ENCODE data around the gene SORCS2. TPM values are rescaled to one million over a fixed set of nuclear protein-coding genes. Genes with fewer than 3 reads are reported as not detected.

Gene SORCS2
- total RNA-seq, 4 donors from 2014 or later: 1.1 to 2.5 (median 2.0) TPM

GRCh38 chr4:7340553-7341433 is 148.5 kb downstream of the SORCS2 start:
- Histone ChIP-seq H3K4me3 (no peak overlapping the region), H3K4me1 (peaks cover 0 to 17% (median 4%) of the 10 kb centered on the region in 3 donors), H3K36me3 (no peaks in the 10 kb centered on the region), H3K9me3 (peaks cover 0 to 2% (median 0%) of the 10 kb centered on the region in 3 donors), H3K27me3 (no peaks in the 10 kb centered on the region), H3K27ac (no peak overlapping the region)
- intact Hi-C loops (cut with DNase I): no loop called here
- no peak for TF ChIP-seq CTCF (IDR thresholded peaks at IDR 0.05)
- no peak for TF ChIP-seq POLR2A (IDR thresholded peaks at IDR 0.05)
- WGBS, 2 donors: 86 to 92% methylated on average over 7 to 12 of the region's 17 CpGs
- no peak for DNase-seq

- intact Hi-C loops (cut with DNase I): no loop called here
- Histone ChIP-seq H3K4me3 (no peak overlapping the region), H3K9me3 (peaks cover 0 to 4% (median 0%) of the 10 kb centered on the region in 3 donors), H3K4me1 (peaks cover 0 to 12% (median 0%) of the 10 kb centered on the region in 3 donors), H3K27ac (no peak overlapping the region), H3K27me3 (no peaks in the 10 kb centered on the region), H3K36me3 (no peaks in the 10 kb centered on the region)
- 89% methylated on average over 5 to 6 of the region's 6 CpGs for WGBS, 2 donors
- no peak for DNase-seq
- TF ChIP-seq CTCF (IDR thresholded peaks at IDR 0.05) (no peak), POLR2A (IDR thresholded peaks at IDR 0.05) (no peak)
These were observed 149.3 kb downstream of the SORCS2 start for GRCh38 chr4:7341491-7342222.

GRCh38 chr4:7342223-7343080 is 150.1 kb downstream of the SORCS2 start:
- no peak overlapping the region for H3K4me3 ChIP-seq
- H3K36me3 ChIP-seq: no peaks in the 10 kb centered on the region
- H3K27ac ChIP-seq: no peak overlapping the region
- no peak for DNase-seq
- intact Hi-C loops (cut with DNase I): no loop called here
- no peaks in the 10 kb centered on the region for H3K27me3 ChIP-seq
- H3K9me3 ChIP-seq: peaks cover 0 to 4% (median 0%) of the 10 kb centered on the region in 3 donors
- no peak for TF ChIP-seq CTCF (IDR thresholded peaks at IDR 0.05)
- no peak for TF ChIP-seq POLR2A (IDR thresholded peaks at IDR 0.05)
- 89 to 90% methylated on average over 11 to 17 of the region's 21 CpGs for WGBS, 2 donors
- H3K4me1 ChIP-seq: peaks cover 0 to 12% (median 0%) of the 10 kb centered on the region in 3 donors

- peaks cover 0 to 4% (median 0%) of the 10 kb centered on the region in 3 donors for H3K9me3 ChIP-seq
- no peak for DNase-seq
- H3K4me3 ChIP-seq: no peak overlapping the region
- no peak overlapping the region for H3K27ac ChIP-seq
- peaks cover 0 to 12% (median 0%) of the 10 kb centered on the region in 3 donors for H3K4me1 ChIP-seq
- intact Hi-C loops (cut with DNase I): no loop called here
- no peak for TF ChIP-seq POLR2A (IDR thresholded peaks at IDR 0.05)
- TF ChIP-seq CTCF (IDR thresholded peaks at IDR 0.05): no peak
- WGBS, 2 donors: 80 to 87% methylated on average over 2 to 10 of the region's 19 CpGs
- no peaks in the 10 kb centered on the region for H3K27me3 ChIP-seq
- H3K36me3 ChIP-seq: no peaks in the 10 kb centered on the region
These were observed 150.8 kb downstream of the SORCS2 start for GRCh38 chr4:7343081-7343655.

Measured in esophagus squamous epithelium (tissue), 5 donors.